Loucy (cell line): ENCODE results near the gene FAM3C.

ENCODE experiments used
- H2AFZ ChIP-seq: fragments of 200-600 bp; sonication (generic); 2 replicates; pipeline ENCODE4 v1.6.0; 2016; ENCODE audit warnings: antibody characterized with exemption, mild to moderate bottlenecking, low read length, moderate library complexity
- H3F3A ChIP-seq: fragments of 200-600 bp; 2 replicates; pipeline ENCODE4 v1.6.0; 2016; ENCODE audit warnings: antibody characterized with exemption, low read depth, mild to moderate bottlenecking
- H3K27me3 ChIP-seq: fragments of 200-600 bp; sonication (generic); 2 replicates; pipeline ENCODE4 v1.6.1; 2014; ENCODE audit warnings: low read length, mild to moderate bottlenecking; ENCODE audit not compliant: insufficient read depth, poor library complexity, severe bottlenecking
- H3K36me3 ChIP-seq: fragments of 200-600 bp; sonication (generic); 2 replicates; pipeline ENCODE4 v1.6.1; 2016; ENCODE audit warnings: low read length; ENCODE audit not compliant: insufficient read depth
- H3K4me1 ChIP-seq: fragments of 200-600 bp; sonication (generic); 2 replicates; pipeline ENCODE4 v1.5.1; 2014; ENCODE audit warnings: low read length, mild to moderate bottlenecking; ENCODE audit not compliant: insufficient read depth, poor library complexity, severe bottlenecking
- H3K4me2 ChIP-seq: fragments of 200-600 bp; sonication (generic); 2 replicates; pipeline ENCODE4 v1.6.0; 2014; ENCODE audit warnings: antibody characterized with exemption, low read length, low read depth, mild to moderate bottlenecking; ENCODE audit not compliant: poor library complexity, severe bottlenecking
- H3K4me3 ChIP-seq: fragments of 200-600 bp; sonication (generic); 2 replicates; pipeline ENCODE4 v1.5.1; 2014; ENCODE audit warnings: low read length, mild to moderate bottlenecking, mixed read lengths; ENCODE audit not compliant: poor library complexity, severe bottlenecking
- H3K79me2 ChIP-seq: fragments of 200-600 bp; sonication (generic); 2 replicates; pipeline ENCODE4 v1.6.1; 2014; ENCODE audit warnings: low read length; ENCODE audit not compliant: insufficient read depth
- H3K9ac ChIP-seq: fragments of 200-600 bp; sonication (generic); 2 replicates; pipeline ENCODE4 v1.6.0; 2014; ENCODE audit warnings: mild to moderate bottlenecking, low read depth, low read length, moderate library complexity; ENCODE audit not compliant: poor library complexity, severe bottlenecking
- H3K9me2 ChIP-seq: fragments of 200-600 bp; sonication (generic); replicated peaks from 2 replicates; pipeline ENCODE4 v1.6.1; 2016; ENCODE audit warnings: low read depth, low read length, mixed read lengths
- H3K9me3 ChIP-seq: fragments of 200-600 bp; sonication (generic); 2 replicates; pipeline ENCODE4 v1.6.1; 2014; ENCODE audit warnings: mild to moderate bottlenecking, antibody characterized with exemption, low read length, low read depth; ENCODE audit not compliant: insufficient read depth
- H4K20me1 ChIP-seq: fragments of 200-600 bp; sonication (generic); 2 replicates; pipeline ENCODE4 v1.6.0; 2014; ENCODE audit warnings: antibody characterized with exemption, low read length, mild to moderate bottlenecking; ENCODE audit not compliant: insufficient read depth, poor library complexity, severe bottlenecking
- CTCF ChIP-seq: fragments of 200-600 bp; sonication (generic); conservative IDR thresholded peaks from 2 replicates; pipeline ENCODE4 v1.5.1; 2014; ENCODE audit warnings: mild to moderate bottlenecking, antibody characterized with exemption, low read length
- EZH2phosphoT487 ChIP-seq: fragments of 200-600 bp; IDR thresholded peaks from 2 replicates; pipeline ENCODE4 v1.6.1; 2018; ENCODE audit warnings: antibody characterized with exemption, mild to moderate bottlenecking, moderate library complexity, borderline replicate concordance

Gene FAM3C

GRCh38 chr7:121406944-121407343, 10.8 kb upstream of the FAM3C start:
- no peaks in the 10 kb centered on the region for H3K79me2 ChIP-seq
- H3F3A ChIP-seq: no peaks in the 10 kb centered on the region
- H3K36me3 ChIP-seq: no peaks in the 10 kb centered on the region
- H3K27me3 ChIP-seq: no peaks in the 10 kb centered on the region
- H3K4me1 ChIP-seq: no peaks in the 10 kb centered on the region
- H3K4me3 ChIP-seq: no peak overlapping the region
- no peaks in the 10 kb centered on the region for H4K20me1 ChIP-seq
- H3K9me3 ChIP-seq: no peaks in the 10 kb centered on the region
- no peaks in the 10 kb centered on the region for H3K9me2 ChIP-seq
- no peak overlapping the region for H3K9ac ChIP-seq
- no peak overlapping the region for H3K4me2 ChIP-seq
- H2AFZ ChIP-seq: no peak overlapping the region
- TF ChIP-seq CTCF: no peak
- no peak for TF ChIP-seq EZH2phosphoT487

- no peak overlapping the region for H3K4me2 ChIP-seq
- no peak for TF ChIP-seq EZH2phosphoT487
- TF ChIP-seq CTCF: no peak
- H3K9me2 ChIP-seq: no peaks in the 10 kb centered on the region
- no peak overlapping the region for H3K9ac ChIP-seq
- H3F3A ChIP-seq: no peaks in the 10 kb centered on the region
- H3K27me3 ChIP-seq: no peaks in the 10 kb centered on the region
- H2AFZ ChIP-seq: no peak overlapping the region
- no peak overlapping the region for H3K4me3 ChIP-seq
- no peaks in the 10 kb centered on the region for H3K36me3 ChIP-seq
- H4K20me1 ChIP-seq: no peaks in the 10 kb centered on the region
- no peaks in the 10 kb centered on the region for H3K9me3 ChIP-seq
- no peaks in the 10 kb centered on the region for H3K4me1 ChIP-seq
- no peaks in the 10 kb centered on the region for H3K79me2 ChIP-seq
Measured at GRCh38 chr7:121406461-121406860, 10.4 kb upstream of the FAM3C start.

GRCh38 chr7:121404348-121404747, 8.2 kb upstream of the FAM3C start:
- Histone ChIP-seq H3K4me1 (no peaks in the 10 kb centered on the region), H3K4me2 (no peak overlapping the region)
- no peak for TF ChIP-seq EZH2phosphoT487
- no peak for TF ChIP-seq CTCF

More at GRCh38 chr7:121404348-121404747, 8.2 kb upstream of the FAM3C start:
- Histone ChIP-seq H3K79me2 (no peaks in the 10 kb centered on the region), H4K20me1 (no peaks in the 10 kb centered on the region), H3K27me3 (no peaks in the 10 kb centered on the region), H3K9ac (no peak overlapping the region), H3K9me2 (no peaks in the 10 kb centered on the region), H3F3A (no peaks in the 10 kb centered on the region), H3K36me3 (no peaks in the 10 kb centered on the region), H3K4me3 (no peak overlapping the region), H3K9me3 (no peaks in the 10 kb centered on the region), H2AFZ (no peak overlapping the region)
